Gastrocnemius medialis (tissue), 4 donors: Measurements from ENCODE around the gene PRDM16. TPM values are rescaled to one million over a fixed set of nuclear protein-coding genes. Genes with fewer than 3 reads are reported as not detected.

Source experiments
- ATAC-seq, 2 donors: fragments of 150-250 bp; one replicate each; pipeline ENCODE4 v1.9.1; 2016
- DNase-seq, 2 donors: peaks; one replicate each; pipeline ENCODE4 v3.0.0-alpha.2; 2019
- H3K27ac ChIP-seq, 4 donors: fragments of 200-600 bp; sonication (generic); 1 replicate in 1 of 4; 2 replicates in 3 of 4; pipeline ENCODE4 v1.5.1; 2016 to 2018; ENCODE audit warnings: mild to moderate bottlenecking in 2 of 4, moderate library complexity in 1 of 4
- H3K27me3 ChIP-seq, 3 donors: fragments of 200-600 bp; sonication (generic) in 2 of 3; 1 replicate in 1 of 3; 2 replicates in 2 of 3; pipeline versions ENCODE4 v1.5.1 to v1.6.0; 2016 to 2019; ENCODE audit warnings: mild to moderate bottlenecking in 1 of 3, moderate library complexity in 1 of 3
- H3K36me3 ChIP-seq, 2 donors: fragments of 200-600 bp; sonication (generic) in 1 of 2; one replicate each; pipeline ENCODE4 v1.5.1; 2017 to 2018
- H3K4me1 ChIP-seq, 2 donors: fragments of 200-600 bp; sonication (generic) in 1 of 2; one replicate each; pipeline ENCODE4 v1.5.1; 2016 to 2017; ENCODE audit warnings: mild to moderate bottlenecking in 2 of 2
- H3K4me3 ChIP-seq, 4 donors: fragments of 200-600 bp; sonication (generic) in 3 of 4; 1 replicate in 1 of 4; 2 replicates in 3 of 4; pipeline ENCODE4 v1.5.1; 2016 to 2019; ENCODE audit warnings: mild to moderate bottlenecking in 2 of 4
- H3K9me3 ChIP-seq, 3 donors: fragments of 200-600 bp; sonication (generic) in 2 of 3; 1 replicate in 1 of 3; 2 replicates in 2 of 3; pipeline ENCODE4 v1.5.1; 2016 to 2019
- POLR2A ChIP-seq, 2 donors: fragments of 450-650 bp; IDR thresholded peaks; one replicate each; pipeline ENCODE4 v1.6.1; 2017; ENCODE audit warnings: antibody characterized with exemption in 2 of 2, mild to moderate bottlenecking in 2 of 2, moderate library complexity in 2 of 2
- in situ Hi-C, 4 donors: fragments of 200-750 bp; cut with MboI; loops; one replicate each; pipeline versions ENCODE4 v1.15.0 to v1.8.0; 2017; ENCODE audit warnings: low sequenced_read_pairs in 4 of 4
- intact Hi-C: fragments of 100-400 bp; cut with DNase I; formaldehyde crosslinking; loops from one replicate; pipeline ENCODE4 v1.15.1; 2023; ENCODE audit warnings: low total_unique reads
- total RNA-seq, 4 donors: library from RNA; depleted of rRNA; stranded (reverse); fragments of >200 nt; gene quantifications; one replicate each; pipeline versions ENCODE4 v1.1.0 to v1.2.3, GENCODE V29; 2016
- TF ChIP-seq, protein P1 (sequence below), 5 experiments: fragments of 450-650 bp in 3 of 5; fragments of 200-600 bp in 2 of 5; sonication (generic) in 2 of 5; IDR thresholded peaks in 4 of 5; conservative IDR thresholded peaks in 1 of 5; 1 replicate in 4 of 5; 2 replicates in 1 of 5; pipeline ENCODE4 v1.5.1; 2016 to 2019; ENCODE audit warnings: antibody characterized with exemption in 5 of 5, mild to moderate bottlenecking in 3 of 5, moderate library complexity in 3 of 5

PRDM16 gene
- total RNA-seq, 4 donors from 2014 or later = 0.03 to 0.19 (median 0.17) TPM

DNA sequence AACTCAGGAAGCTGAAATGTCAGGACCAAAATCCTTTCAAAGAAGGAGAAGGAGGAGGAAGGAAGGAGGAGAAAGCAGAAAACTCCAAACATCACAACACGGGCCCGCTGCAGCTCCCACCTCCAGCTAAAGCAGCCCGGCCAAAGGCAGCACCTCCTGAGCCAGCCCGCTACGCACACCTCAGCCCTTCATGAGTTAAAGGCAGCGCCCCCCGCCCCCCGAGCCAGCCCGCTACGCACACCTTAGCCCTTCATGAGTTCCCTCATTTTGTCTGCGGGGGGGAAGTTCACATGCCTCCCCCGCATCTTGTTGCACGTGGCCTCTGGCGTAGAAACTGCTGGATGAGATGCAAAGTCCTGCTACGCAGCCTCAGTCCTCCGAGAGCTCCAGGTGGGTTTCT, 294.8 kb downstream of the PRDM16 start:
- ATAC-seq (no peak), DNase-seq (no peak)
- TF ChIP-seq, protein P1, sequence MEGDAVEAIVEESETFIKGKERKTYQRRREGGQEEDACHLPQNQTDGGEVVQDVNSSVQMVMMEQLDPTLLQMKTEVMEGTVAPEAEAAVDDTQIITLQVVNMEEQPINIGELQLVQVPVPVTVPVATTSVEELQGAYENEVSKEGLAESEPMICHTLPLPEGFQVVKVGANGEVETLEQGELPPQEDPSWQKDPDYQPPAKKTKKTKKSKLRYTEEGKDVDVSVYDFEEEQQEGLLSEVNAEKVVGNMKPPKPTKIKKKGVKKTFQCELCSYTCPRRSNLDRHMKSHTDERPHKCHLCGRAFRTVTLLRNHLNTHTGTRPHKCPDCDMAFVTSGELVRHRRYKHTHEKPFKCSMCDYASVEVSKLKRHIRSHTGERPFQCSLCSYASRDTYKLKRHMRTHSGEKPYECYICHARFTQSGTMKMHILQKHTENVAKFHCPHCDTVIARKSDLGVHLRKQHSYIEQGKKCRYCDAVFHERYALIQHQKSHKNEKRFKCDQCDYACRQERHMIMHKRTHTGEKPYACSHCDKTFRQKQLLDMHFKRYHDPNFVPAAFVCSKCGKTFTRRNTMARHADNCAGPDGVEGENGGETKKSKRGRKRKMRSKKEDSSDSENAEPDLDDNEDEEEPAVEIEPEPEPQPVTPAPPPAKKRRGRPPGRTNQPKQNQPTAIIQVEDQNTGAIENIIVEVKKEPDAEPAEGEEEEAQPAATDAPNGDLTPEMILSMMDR (IDR thresholded peaks at IDR 0.05 in 4 of 5, conservative IDR thresholded peaks at IDR 0.05 in 1 of 5) = no peak
- TF ChIP-seq POLR2A (IDR thresholded peaks at IDR 0.05) = no peak
- in situ Hi-C loops = no loop called here
- Histone ChIP-seq H3K9me3 (no peaks in the 10 kb centered on the region), H3K4me1 (no peaks in the 10 kb centered on the region), H3K4me3 (no peak overlapping the region), H3K36me3 (no peaks in the 10 kb centered on the region), H3K27me3 (peaks cover 21 to 37% (median 22%) of the 10 kb centered on the region in 3 donors), H3K27ac (no peak overlapping the region)
- intact Hi-C loops = no loop called here

DNA sequence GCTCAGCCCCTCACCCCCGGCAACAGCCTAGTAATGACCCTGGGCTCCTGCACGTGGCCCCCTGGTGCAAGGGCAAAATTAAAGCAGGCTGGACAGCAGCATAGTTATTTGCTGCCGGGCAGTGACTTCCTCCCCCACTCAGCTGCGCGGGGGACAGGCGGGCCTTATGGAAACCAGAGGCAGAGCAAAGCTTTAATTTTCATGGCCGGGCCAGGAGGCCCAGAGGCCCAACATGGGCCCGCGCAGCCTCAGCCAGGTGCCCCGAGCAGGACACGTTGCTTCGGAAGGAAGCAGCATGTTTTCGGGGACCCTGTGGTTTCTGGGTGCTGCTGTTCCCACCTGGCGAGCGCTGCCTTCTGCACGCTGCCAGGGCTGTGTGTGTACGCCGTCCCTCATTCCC, 295.5 kb downstream of the PRDM16 start:
- in situ Hi-C loops (no loop called here), intact Hi-C loops (no loop called here)
- TF ChIP-seq, protein P1 (IDR thresholded peaks at IDR 0.05 in 4 of 5, conservative IDR thresholded peaks at IDR 0.05 in 1 of 5) = no peak
- TF ChIP-seq POLR2A (IDR thresholded peaks at IDR 0.05) = no peak
- no peak for DNase-seq
- no peak for ATAC-seq
- Histone ChIP-seq H3K9me3 (no peaks in the 10 kb centered on the region), H3K36me3 (no peaks in the 10 kb centered on the region), H3K27ac (no peak overlapping the region), H3K27me3 (peaks cover 21 to 33% (median 22%) of the 10 kb centered on the region in 3 donors), H3K4me1 (no peaks in the 10 kb centered on the region), H3K4me3 (no peak overlapping the region)

DNA sequence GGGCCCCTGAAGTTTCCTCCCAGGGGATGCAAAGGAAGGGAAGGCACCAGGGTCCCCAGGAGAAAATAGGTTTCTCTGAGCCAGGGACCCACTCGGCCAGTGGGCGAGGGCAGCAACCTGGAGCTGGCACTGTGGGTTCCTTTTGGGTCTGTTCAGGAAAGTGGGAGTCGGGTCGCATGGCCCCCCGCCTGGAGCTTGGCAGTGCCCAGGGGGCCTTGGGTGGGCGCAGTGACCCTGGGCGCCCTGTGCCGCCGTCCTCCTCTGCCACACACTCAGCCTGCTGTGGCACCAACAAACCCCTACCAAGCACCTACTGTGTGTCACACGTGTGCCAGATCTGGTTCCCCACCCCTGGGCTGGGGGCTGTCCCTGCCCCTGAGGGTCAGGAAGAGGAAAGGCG, 296.0 kb downstream of the PRDM16 start:
- Histone ChIP-seq H3K36me3 (no peaks in the 10 kb centered on the region), H3K27ac (no peak overlapping the region), H3K4me1 (no peaks in the 10 kb centered on the region), H3K4me3 (no peak overlapping the region), H3K27me3 (peaks cover 21 to 29% (median 22%) of the 10 kb centered on the region in 3 donors), H3K9me3 (no peaks in the 10 kb centered on the region)
- no peak for ATAC-seq
- intact Hi-C loops (no loop called here), in situ Hi-C loops (no loop called here)
- no peak for DNase-seq
- TF ChIP-seq POLR2A (IDR thresholded peaks at IDR 0.05) = no peak
- TF ChIP-seq, protein P1 (IDR thresholded peaks at IDR 0.05 in 4 of 5, conservative IDR thresholded peaks at IDR 0.05 in 1 of 5) = no peak

DNA sequence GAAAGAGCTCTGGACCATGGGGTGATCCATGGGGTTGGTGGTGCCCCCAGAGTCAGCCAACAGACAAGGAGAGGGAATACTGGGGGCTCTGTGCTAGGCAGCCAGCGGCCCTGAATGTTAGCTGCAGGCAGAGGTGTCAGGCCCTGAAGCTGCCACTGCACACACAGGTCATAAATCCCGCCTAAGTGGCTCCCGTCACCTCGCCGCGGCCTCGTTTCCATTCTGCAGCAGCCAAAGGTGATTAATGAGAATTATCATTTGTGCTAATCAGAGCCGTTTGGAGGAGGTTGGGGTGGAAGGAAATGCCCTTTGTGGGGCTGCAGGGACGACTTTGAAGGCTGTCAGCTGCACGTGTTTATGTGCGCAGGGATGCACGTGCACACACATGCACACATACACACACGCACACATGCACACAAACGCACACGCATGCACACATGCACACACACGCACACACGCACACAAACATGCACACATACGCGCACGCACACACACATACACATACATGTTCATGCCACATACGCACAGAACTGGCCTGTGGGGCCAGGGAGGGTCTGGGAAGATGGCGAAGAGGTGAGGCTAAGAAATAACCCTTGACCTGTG, 296.6 kb downstream of the PRDM16 start:
- DNase-seq (no peak), ATAC-seq (no peak)
- intact Hi-C loops (no loop called here), in situ Hi-C loops (no loop called here)
- H3K27me3 ChIP-seq = peaks cover 21 to 28% (median 22%) of the 10 kb centered on the region in 3 donors
- H3K27ac ChIP-seq = no peak overlapping the region
- TF ChIP-seq, protein P1 (IDR thresholded peaks at IDR 0.05 in 4 of 5, conservative IDR thresholded peaks at IDR 0.05 in 1 of 5) = no peak
- no peak for TF ChIP-seq POLR2A (IDR thresholded peaks at IDR 0.05)
- H3K4me1 ChIP-seq = no peaks in the 10 kb centered on the region
- H3K36me3 ChIP-seq = no peaks in the 10 kb centered on the region
- no peak overlapping the region for H3K4me3 ChIP-seq
- no peaks in the 10 kb centered on the region for H3K9me3 ChIP-seq
